Pulmonary artery endothelial cell (primary cell): ENCODE measurements around the gene SHCBP1L. TPM values are rescaled to one million over a fixed set of nuclear protein-coding genes. Genes with fewer than 3 reads are reported as not detected.
"Not testable (repeated sequence)": the region's sequence is repeated elsewhere in the genome, so short reads cannot be mapped to it uniquely, and the experiment has no call there.

Source experiments
- DNase-seq: peaks from one replicate; pipeline ENCODE4 v3.0.0-alpha.2; 2011; ENCODE audit warnings: low read depth, low spot score
- total RNA-seq: library from RNA; depleted of rRNA; stranded (reverse); fragments of >200 nt; gene quantifications from 2 replicates; pipeline ENCODE4 v1.2.3, GENCODE V29; 2014

The SHCBP1L gene
- total RNA-seq, 1 donor from 2014 or later = not detected

- DNase-seq = no peak
Measured at GRCh38 chr1:182965096-182965495, 12.1 kb upstream of the SHCBP1L start.

GRCh38 chr1:182962554-182963115, 9.7 kb upstream of the SHCBP1L start:
- DNase-seq = peak; percentile 72

- no peak for DNase-seq
Measured at GRCh38 chr1:182960046-182960445, 7.1 kb upstream of the SHCBP1L start.

GRCh38 chr1:182957902-182958395, 5.0 kb upstream of the SHCBP1L start:
- no peak for DNase-seq

- no peak for DNase-seq
Measured at GRCh38 chr1:182956708-182957365, 3.9 kb upstream of the SHCBP1L start.

- no peak for DNase-seq
Measured at GRCh38 chr1:182955596-182956588, 2.9 kb upstream of the SHCBP1L start.

GRCh38 chr1:182953826-182954225, 860 bp upstream of the SHCBP1L start:
- no peak for DNase-seq

GRCh38 chr1:182943336-182943735, 9.6 kb downstream of the SHCBP1L start:
- DNase-seq = not testable (repeated sequence)

- not testable (repeated sequence) for DNase-seq
Measured at GRCh38 chr1:182942145-182942544, 10.8 kb downstream of the SHCBP1L start.

- DNase-seq = no peak
Measured at GRCh38 chr1:182939413-182939812, 13.6 kb downstream of the SHCBP1L start.

- no peak for DNase-seq
Measured at GRCh38 chr1:182935716-182936115, 17.2 kb downstream of the SHCBP1L start.

GRCh38 chr1:182930985-182931384, 22.0 kb downstream of the SHCBP1L start:
- DNase-seq = no peak

GRCh38 chr1:182927693-182928433, 25.1 kb downstream of the SHCBP1L start:
- DNase-seq = no peak

GRCh38 chr1:182925661-182926060, 27.3 kb downstream of the SHCBP1L start:
- DNase-seq = no peak

GRCh38 chr1:182917378-182917777, 35.6 kb downstream of the SHCBP1L start:
- DNase-seq = no peak

- no peak for DNase-seq
Measured at GRCh38 chr1:182913401-182913800, 39.6 kb downstream of the SHCBP1L start.

GRCh38 chr1:182910143-182910542, 42.8 kb downstream of the SHCBP1L start:
- no peak for DNase-seq

- DNase-seq = no peak
Measured at GRCh38 chr1:182909578-182909977, 43.4 kb downstream of the SHCBP1L start.

- DNase-seq = no peak
Measured at GRCh38 chr1:182905321-182905720, 47.6 kb downstream of the SHCBP1L start.

- DNase-seq = not testable (repeated sequence)
Measured at GRCh38 chr1:182901946-182902345, 51.0 kb downstream of the SHCBP1L start.

GRCh38 chr1:182897696-182898095, 55.3 kb downstream of the SHCBP1L start:
- DNase-seq = no peak
